Measurements from ENCODE around the gene TOM1. TPM values are rescaled to one million over a fixed set of nuclear protein-coding genes. Genes with fewer than 3 reads are reported as not detected.

TOM1 gene
- total and polyA plus RNA-seq, 2 of the 13 experiments (the other 11 are each of a cell fraction or from before 2014, with no cell fraction given), result 30.8 to 87.3 TPM

GRCh38 chr22:35301372-35301874, 1.7 kb downstream of the TOM1 start (continued):
- TF ChIP-seq ZUFSP (CRISPR knock-in tag; IDR thresholded peaks at IDR 0.05; ENCODE audit: borderline replicate concordance) (no peak), RARG (CRISPR knock-in tag; IDR thresholded peaks at IDR 0.05; ENCODE audit: low read depth) (no peak), ZNF83 (CRISPR knock-in tag; IDR thresholded peaks at IDR 0.05; ENCODE audit: borderline replicate concordance) (no peak), NFATC3 (CRISPR knock-in tag; IDR thresholded peaks at IDR 0.05) (peak; percentile 64; the same call in 1 of the 2 replicates), ELF4 (CRISPR knock-in tag; IDR thresholded peaks at IDR 0.05; ENCODE audit: borderline replicate concordance) (no peak), KLF16 (CRISPR knock-in tag; IDR thresholded peaks at IDR 0.05) (peak in 1 of 2 experiments; percentile 72; a peak in 1 of 4 replicates), SIX4 (CRISPR knock-in tag; IDR thresholded peaks at IDR 0.05) (no peak), ZNF777 (CRISPR knock-in tag; IDR thresholded peaks at IDR 0.05) (peak; percentile 34; the same call in 1 of the 2 replicates), KLF11 (CRISPR knock-in tag; IDR thresholded peaks at IDR 0.05) (no peak), ZNF136 (CRISPR knock-in tag; IDR thresholded peaks at IDR 0.05; ENCODE audit: low read depth) (no peak), SRSF4 (IDR thresholded peaks at IDR 0.05; ENCODE audit: low read depth, low read length, poor library complexity, severe bottlenecking) (no peak), BCLAF1 (IDR thresholded peaks at IDR 0.05) (no peak), RXRB (CRISPR knock-in tag; IDR thresholded peaks at IDR 0.05; ENCODE audit: borderline replicate concordance) (peak; percentile 84), ZNF660 (CRISPR knock-in tag; IDR thresholded peaks at IDR 0.05; ENCODE audit: borderline replicate concordance, low read depth) (no peak), FUBP1 (CRISPR knock-in tag; IDR thresholded peaks at IDR 0.05; ENCODE audit: borderline replicate concordance) (no peak), ZNF564 (CRISPR knock-in tag; IDR thresholded peaks at IDR 0.05) (no peak), MXD4 (CRISPR knock-in tag; IDR thresholded peaks at IDR 0.05) (no peak), ATF2 (CRISPR knock-in tag; IDR thresholded peaks at IDR 0.05) (peak; percentile 68), ZZZ3 (CRISPR knock-in tag; IDR thresholded peaks at IDR 0.05; ENCODE audit: borderline replicate concordance) (no peak), NR0B2 (CRISPR knock-in tag; IDR thresholded peaks at IDR 0.05) (no peak), PHB2 (IDR thresholded peaks at IDR 0.05; ENCODE audit: partially characterized antibody) (no peak), TAF1 (CRISPR knock-in tag; IDR thresholded peaks at IDR 0.05) (no peak), ZNF282 (IDR thresholded peaks at IDR 0.05; ENCODE audit: partially characterized antibody) (no peak)
